Memory B cell (primary cell): ENCODE data around the gene BTBD10.
A peak's percentile ranks its signal among the peaks of the same experiment; 100 is the strongest.
"Not testable (repeated sequence)": the region's sequence is repeated elsewhere in the genome, so short reads cannot be mapped to it uniquely, and the experiment has no call there.

Experiments used
- ATAC-seq: fragments of 150-1000 bp; cut with Tn5 transposase; 2 replicates; pipeline ENCODE4 v1.10.0; 2021; ENCODE audit warnings: low read depth, mild to moderate bottlenecking, moderate library complexity
- DNase-seq, 2 donors: peaks; one replicate each; pipeline ENCODE4 v3.0.0; 2022; ENCODE audit warnings: low spot score in 2 of 2
- H3K27ac Mint-ChIP-seq: one replicate; pipeline ENCODE4 v1.8.0; 2022; ENCODE audit warnings: mild to moderate bottlenecking, moderate library complexity, mixed read lengths
- H3K27me3 Mint-ChIP-seq: one replicate; pipeline ENCODE4 v1.8.0; 2022; ENCODE audit warnings: mixed read lengths
- H3K36me3 Mint-ChIP-seq: one replicate; pipeline ENCODE4 v1.8.0; 2022; ENCODE audit warnings: mild to moderate bottlenecking, mixed read lengths
- H3K4me1 Mint-ChIP-seq: one replicate; pipeline ENCODE4 v1.8.0; 2022; ENCODE audit warnings: mixed read lengths
- H3K4me3 Mint-ChIP-seq: one replicate; pipeline ENCODE4 v1.8.0; 2022; ENCODE audit warnings: mild to moderate bottlenecking, moderate library complexity, mixed read lengths
- H3K9me3 Mint-ChIP-seq: one replicate; pipeline ENCODE4 v1.8.0; 2022; ENCODE audit warnings: mixed read lengths

Gene BTBD10

DNA sequence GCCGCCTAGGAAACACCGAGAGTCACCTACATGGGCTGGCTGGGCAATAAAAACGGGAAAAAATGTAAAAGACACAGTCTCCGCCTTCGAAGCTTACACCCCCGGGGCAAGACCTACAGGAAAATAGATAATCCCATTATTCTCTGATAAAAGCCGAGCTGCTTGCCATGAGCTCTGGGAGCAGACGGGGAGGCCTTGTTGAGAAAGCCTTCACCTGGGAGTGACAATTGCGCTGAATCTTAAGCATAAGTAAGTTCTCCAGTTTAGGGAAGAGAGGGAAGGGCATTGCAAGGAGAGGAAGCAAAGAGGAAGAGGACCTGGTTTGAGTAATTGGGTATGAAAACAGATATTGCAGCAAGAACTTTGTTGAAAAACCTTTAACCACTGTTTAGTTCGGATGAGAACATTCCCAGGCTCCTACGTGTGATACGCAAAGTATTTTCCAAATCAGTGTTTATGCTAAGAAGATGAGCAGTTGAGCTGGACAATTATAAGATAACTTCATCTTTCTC is 813 bp upstream of the BTBD10 start:
- Mint-ChIP-seq H3K4me3 (peak overlapping the region; percentile 98), H3K9me3 (no peaks in the 10 kb centered on the region), H3K4me1 (peaks cover 21% of the 10 kb centered on the region), H3K36me3 (peaks cover 7% of the 10 kb centered on the region), H3K27ac (peak overlapping the region; percentile 97), H3K27me3 (no peaks in the 10 kb centered on the region)
- no peak for ATAC-seq
- DNase-seq: peak in 1 of 2 donors; percentile 26

DNA sequence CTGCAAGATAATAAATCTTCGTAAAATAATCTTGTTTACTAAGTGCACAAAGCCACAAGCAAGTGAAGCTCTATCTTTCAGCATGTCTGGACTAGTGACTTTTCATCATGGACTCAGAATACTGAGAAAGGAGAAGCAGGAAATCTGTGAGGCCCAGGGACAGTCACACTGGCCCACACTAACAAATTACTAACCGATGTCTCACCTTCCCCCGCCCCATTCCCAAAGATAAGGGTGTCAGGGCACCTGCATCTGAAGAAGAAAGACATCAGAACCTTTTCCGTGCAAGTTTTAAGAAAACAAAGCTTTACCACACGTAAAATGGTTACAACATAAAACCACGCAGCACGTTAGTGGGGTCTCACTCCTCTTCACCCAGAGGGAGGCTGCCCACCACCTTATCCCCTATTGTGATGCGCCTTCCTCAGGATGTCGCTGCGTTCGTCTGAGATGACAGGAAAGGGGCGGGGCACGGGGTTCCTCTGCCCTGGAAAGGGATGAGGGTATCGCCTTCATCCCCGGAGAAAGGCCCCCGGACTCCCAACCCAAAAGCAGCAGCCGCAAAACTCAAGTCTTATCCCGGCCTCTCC is 616 bp downstream of the BTBD10 start:
- ATAC-seq: peak; percentile 15
- Mint-ChIP-seq H3K27me3 (no peaks in the 10 kb centered on the region), H3K9me3 (no peaks in the 10 kb centered on the region), H3K4me1 (peaks cover 21% of the 10 kb centered on the region), H3K36me3 (peaks cover 7% of the 10 kb centered on the region), H3K27ac (peak overlapping the region; percentile 97), H3K4me3 (peak overlapping the region; percentile 98)
- DNase-seq: peak in 1 of 2 donors; percentile 28

DNA sequence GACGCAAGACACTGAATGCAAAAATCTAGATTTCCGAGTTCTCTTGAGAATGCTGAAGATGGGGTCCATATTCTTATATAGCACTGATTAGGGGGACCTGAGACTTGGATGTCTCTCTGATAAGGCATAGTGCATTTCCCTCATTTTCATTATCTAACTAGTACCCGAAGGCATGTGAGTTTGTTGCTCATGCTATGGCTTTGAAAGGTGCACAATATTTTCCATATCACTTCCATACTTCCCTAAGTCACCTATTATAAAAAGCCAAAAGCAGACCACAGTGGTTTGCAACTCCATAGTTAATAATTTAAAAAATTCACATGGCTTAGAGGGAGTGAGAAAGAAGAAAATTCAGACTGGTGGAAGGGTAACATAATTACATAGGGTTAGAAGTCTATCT is 1.7 kb downstream of the BTBD10 start:
- no peak overlapping the region for H3K27ac Mint-ChIP-seq
- peaks cover 21% of the 10 kb centered on the region for H3K4me1 Mint-ChIP-seq
- no peaks in the 10 kb centered on the region for H3K27me3 Mint-ChIP-seq
- H3K4me3 Mint-ChIP-seq: no peak overlapping the region
- peaks cover 7% of the 10 kb centered on the region for H3K36me3 Mint-ChIP-seq
- no peak for DNase-seq
- no peaks in the 10 kb centered on the region for H3K9me3 Mint-ChIP-seq
- ATAC-seq: no peak

DNA sequence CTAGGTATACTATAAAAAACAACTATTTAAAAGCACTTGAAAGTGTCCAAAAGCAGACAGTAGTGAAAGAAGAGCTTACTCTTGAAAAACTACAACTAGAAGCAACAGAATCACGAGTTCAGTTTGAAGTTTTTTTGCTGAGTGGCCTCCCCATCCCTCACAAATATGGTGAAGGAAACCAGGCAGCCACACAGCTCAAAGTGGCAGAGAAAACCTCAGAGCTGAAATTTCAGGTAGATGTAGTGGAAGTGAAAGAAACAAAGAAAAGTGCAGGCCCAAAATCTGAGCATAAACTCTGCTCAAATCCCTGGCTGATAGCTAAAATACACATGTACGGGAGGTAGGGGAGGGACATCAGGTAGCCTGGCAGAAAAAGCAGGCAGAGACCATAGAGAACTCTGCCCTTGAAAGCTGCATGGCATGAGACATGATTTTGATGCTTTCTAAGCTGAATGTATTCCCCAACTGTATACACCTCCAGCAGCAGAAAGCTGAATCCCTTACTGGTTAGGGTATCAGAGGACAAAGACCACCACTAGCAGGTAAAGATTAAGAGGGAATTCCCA is 12.1 kb downstream of the BTBD10 start:
- Mint-ChIP-seq H3K9me3 (peaks cover 6% of the 10 kb centered on the region), H3K4me1 (peaks cover 31% of the 10 kb centered on the region), H3K27ac (peak overlapping the region; percentile 66), H3K4me3 (no peak overlapping the region), H3K27me3 (no peaks in the 10 kb centered on the region), H3K36me3 (peaks cover 33% of the 10 kb centered on the region)
- DNase-seq: no peak
- ATAC-seq: no peak

DNA sequence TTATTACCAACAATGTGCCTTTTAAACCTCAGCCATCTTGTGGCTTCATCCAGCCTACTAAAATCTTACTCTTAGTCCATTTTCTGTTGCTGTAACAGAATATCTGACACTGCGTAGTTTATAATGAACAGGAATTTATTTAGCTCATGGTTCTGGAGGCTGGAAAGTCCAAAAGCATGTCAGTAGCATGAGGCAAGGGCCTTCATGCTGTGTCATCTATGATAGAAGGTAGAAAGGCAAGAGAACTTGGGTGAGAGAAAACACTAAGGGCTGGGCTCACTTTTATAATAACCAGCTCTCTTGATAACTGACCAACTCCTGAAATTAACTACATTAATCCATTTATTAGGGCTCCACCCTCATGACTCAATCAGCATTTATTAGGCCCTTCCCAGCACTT is 13.5 kb downstream of the BTBD10 start:
- Mint-ChIP-seq H3K4me3 (no peak overlapping the region), H3K4me1 (peaks cover 29% of the 10 kb centered on the region), H3K9me3 (peaks cover 6% of the 10 kb centered on the region), H3K36me3 (peaks cover 31% of the 10 kb centered on the region), H3K27ac (no peak overlapping the region), H3K27me3 (no peaks in the 10 kb centered on the region)
- no peak for ATAC-seq
- no peak for DNase-seq

DNA sequence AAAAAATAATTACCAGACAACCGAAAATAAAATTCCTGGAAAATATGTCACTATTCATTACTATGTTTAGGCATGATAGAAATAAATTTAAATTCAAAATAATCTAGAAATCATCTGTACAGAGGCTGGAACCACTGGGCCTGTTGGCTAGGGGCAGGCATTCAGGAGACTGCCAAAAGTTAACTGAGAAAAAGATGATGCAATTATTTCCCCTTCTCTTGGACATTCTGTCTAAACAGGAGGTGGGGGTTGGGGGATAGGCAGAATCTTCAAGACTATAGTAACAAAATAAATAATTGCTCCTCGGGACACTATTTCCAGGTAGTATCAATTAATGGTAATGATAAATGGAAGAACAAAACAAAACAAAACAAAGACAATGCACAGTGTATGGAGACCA is 14.1 kb downstream of the BTBD10 start:
- no peak overlapping the region for H3K4me3 Mint-ChIP-seq

DNA sequence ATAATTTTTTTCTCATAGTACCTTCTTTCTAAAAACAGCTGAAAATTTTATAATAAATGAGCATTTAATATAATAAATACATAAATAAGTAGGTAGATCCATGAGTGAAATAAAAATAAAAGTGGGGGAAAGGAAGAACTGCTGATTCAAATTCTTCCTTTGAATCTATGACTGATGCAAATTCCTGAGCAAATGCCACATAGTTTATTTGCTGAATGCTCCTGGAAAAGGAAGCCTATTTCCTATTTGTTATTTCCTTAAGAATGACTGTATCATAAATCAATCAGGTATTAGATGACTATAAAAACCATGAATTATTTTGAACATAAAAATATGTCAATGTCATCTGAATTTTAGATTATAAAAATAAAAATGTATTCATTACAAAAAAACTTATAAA is 16.6 kb downstream of the BTBD10 start:
- H3K27me3 Mint-ChIP-seq: no peaks in the 10 kb centered on the region
- peaks cover 23% of the 10 kb centered on the region for H3K36me3 Mint-ChIP-seq
- H3K9me3 Mint-ChIP-seq: peaks cover 2% of the 10 kb centered on the region
- ATAC-seq (no peak), DNase-seq (no peak)
- no peak overlapping the region for H3K27ac Mint-ChIP-seq
- H3K4me3 Mint-ChIP-seq: no peak overlapping the region
- peaks cover 22% of the 10 kb centered on the region for H3K4me1 Mint-ChIP-seq

More for the DNA sequence above, 14.1 kb downstream of the BTBD10 start:
- DNase-seq (no peak), ATAC-seq (no peak)
- Mint-ChIP-seq H3K27me3 (no peaks in the 10 kb centered on the region), H3K9me3 (peaks cover 6% of the 10 kb centered on the region), H3K36me3 (peaks cover 30% of the 10 kb centered on the region), H3K4me1 (peaks cover 27% of the 10 kb centered on the region), H3K27ac (no peak overlapping the region)

DNA sequence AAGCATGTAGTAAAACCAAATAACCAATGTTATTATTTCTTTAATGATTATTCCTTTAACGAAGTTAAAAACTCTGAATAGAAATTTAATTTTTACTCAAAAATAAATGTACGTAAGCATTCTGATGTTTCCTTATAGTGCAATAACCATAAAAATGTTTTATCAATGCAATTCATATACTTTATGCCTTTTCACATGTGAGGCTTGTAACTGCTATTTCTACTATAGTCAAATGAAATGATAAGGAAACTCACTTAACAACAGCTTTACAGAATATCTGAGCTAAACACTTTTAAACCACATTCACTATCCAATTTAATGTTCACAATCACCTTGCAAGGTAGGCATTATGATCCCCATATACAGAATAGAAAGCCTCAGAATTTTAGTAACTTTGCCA is 17.4 kb downstream of the BTBD10 start:
- no peaks in the 10 kb centered on the region for H3K27me3 Mint-ChIP-seq
- H3K4me1 Mint-ChIP-seq: peaks cover 22% of the 10 kb centered on the region
- H3K9me3 Mint-ChIP-seq: no peaks in the 10 kb centered on the region
- ATAC-seq (no peak), DNase-seq (no peak)
- H3K27ac Mint-ChIP-seq: no peak overlapping the region
- H3K36me3 Mint-ChIP-seq: peaks cover 16% of the 10 kb centered on the region
- H3K4me3 Mint-ChIP-seq: no peak overlapping the region

DNA sequence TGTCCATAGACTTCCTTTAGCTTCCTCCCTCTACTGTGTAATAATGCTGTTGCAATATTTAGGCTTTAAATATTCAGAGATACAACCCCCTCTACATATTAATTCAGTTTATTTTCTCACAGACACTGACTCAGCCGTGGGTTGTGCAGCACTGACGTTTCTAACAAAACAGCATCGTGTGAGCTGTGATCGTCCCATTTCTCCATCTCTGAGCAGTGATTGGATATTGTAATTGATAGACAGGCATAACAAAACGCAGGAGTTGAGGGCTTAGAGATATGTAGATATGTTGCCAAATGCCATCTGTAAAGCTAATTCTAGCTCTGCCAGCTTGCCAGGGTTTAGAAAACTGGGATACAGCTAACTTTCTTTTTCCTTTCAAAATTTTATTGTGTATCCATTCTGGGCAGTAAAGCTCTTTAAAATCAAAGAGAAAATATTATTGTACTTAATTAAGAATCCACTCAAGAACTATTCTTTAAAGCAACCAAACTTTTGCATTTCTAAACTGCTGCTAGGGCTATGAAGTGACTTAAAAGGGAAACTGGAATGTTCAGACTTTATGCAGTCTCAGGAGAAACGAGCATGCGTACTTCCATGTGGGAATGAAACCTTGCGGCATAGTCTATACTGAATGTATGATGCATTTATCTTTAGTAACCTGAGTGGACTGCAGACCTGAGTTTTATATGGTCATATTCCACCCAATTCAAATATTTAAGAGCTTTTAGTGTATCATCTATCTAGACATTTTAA is 22.7 kb downstream of the BTBD10 start:
- no peaks in the 10 kb centered on the region for H3K9me3 Mint-ChIP-seq
- DNase-seq (no peak), ATAC-seq (no peak)
- H3K4me3 Mint-ChIP-seq: no peak overlapping the region
- peaks cover 13% of the 10 kb centered on the region for H3K36me3 Mint-ChIP-seq
- H3K4me1 Mint-ChIP-seq: peaks cover 19% of the 10 kb centered on the region
- H3K27me3 Mint-ChIP-seq: no peaks in the 10 kb centered on the region
- no peak overlapping the region for H3K27ac Mint-ChIP-seq

DNA sequence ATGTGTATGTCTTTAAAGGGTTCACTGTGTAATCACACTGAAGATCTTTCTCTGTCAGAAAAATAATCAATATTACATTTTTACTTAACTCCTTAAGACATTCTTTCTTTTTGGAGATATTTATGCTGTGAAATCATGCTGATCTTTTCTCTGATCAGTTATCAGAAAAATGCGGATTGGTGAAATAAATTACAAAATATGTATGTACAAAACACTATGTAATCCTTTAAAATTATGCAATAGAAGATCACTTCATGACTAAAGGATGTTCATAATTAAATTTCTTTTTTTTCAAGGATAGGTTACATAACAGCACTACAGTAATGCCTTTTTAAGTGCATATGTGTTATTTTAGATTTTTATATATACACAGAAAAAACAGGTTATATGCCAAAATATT is 24.7 kb downstream of the BTBD10 start:
- no peaks in the 10 kb centered on the region for H3K9me3 Mint-ChIP-seq
- DNase-seq (no peak), ATAC-seq (no peak)
- H3K27me3 Mint-ChIP-seq: no peaks in the 10 kb centered on the region
- H3K27ac Mint-ChIP-seq: no peak overlapping the region
- H3K36me3 Mint-ChIP-seq: peaks cover 16% of the 10 kb centered on the region
- no peak overlapping the region for H3K4me3 Mint-ChIP-seq
- peaks cover 23% of the 10 kb centered on the region for H3K4me1 Mint-ChIP-seq

DNA sequence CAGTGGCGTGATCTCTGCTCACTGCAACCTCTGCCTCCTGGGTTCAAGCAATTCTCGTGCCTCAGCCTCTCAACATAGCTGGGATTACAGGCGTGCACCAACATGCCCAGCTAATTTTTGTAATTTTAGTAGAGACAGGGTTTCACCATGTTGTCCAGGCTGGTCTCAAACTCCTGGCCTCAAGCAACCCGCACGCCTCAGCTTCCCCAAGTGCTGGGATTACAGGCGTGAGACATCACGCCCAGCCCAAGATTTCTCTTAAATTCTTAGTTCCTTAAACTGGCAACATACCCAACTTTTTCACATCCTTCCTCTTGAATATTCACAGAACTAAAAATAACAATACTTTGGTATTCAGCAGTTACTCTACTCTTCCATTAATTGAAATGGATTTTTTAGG is 26.2 kb downstream of the BTBD10 start:
- H3K4me3 Mint-ChIP-seq, H3K9me3 Mint-ChIP-seq, H3K27ac Mint-ChIP-seq, H3K27me3 Mint-ChIP-seq, DNase-seq, ATAC-seq: not testable (repeated sequence)
- H3K4me1 Mint-ChIP-seq: peaks cover 23% of the 10 kb centered on the region
- peaks cover 16% of the 10 kb centered on the region for H3K36me3 Mint-ChIP-seq

DNA sequence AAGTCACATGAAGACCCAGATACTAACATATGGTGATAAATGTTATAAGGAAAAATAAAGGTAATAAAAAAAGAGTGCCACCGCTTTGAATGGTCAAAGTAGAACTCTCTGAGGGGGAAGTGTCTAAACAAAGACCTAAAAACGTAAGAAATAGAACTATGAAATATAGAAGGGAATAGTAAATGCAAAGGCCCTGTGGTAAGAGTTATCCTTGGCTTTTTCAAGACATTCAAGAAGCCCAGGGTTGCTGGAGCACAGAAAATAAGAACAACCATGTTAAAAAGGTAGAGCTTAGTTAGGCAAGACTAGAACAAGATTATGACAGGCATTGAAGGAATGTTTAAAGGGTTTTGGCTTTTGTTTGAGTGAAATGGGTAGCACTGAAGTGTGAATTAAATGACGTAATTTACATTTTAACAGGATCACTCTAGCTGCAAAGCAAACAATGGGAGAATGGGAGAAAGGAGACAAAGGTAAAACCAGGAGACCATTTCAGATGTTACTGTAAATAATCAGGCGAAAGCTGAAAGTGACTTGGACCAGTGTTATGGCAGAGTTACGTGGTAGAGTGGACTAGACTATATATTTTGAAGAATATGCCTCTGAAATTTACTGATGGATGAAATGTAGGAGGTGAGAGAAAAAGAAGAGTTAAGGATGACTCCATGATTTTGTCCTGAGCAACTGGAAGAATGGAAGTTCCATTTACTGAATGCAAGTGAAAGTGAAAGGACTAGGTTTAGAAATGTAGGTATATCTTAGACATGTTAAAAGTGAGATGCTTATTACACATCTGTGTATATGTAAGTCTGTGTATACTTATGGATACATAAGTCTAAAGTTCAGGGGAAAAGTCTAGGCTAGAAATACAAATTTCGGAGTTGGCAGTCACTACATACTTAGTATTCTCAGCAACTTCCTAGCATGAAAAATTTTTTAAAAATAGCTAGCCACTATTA is 28.5 kb downstream of the BTBD10 start:
- Mint-ChIP-seq H3K9me3 (peaks cover 3% of the 10 kb centered on the region), H3K27ac (no peak overlapping the region), H3K4me3 (no peak overlapping the region), H3K4me1 (peaks cover 22% of the 10 kb centered on the region), H3K27me3 (no peaks in the 10 kb centered on the region), H3K36me3 (peaks cover 18% of the 10 kb centered on the region)
- no peak for ATAC-seq
- no peak for DNase-seq

DNA sequence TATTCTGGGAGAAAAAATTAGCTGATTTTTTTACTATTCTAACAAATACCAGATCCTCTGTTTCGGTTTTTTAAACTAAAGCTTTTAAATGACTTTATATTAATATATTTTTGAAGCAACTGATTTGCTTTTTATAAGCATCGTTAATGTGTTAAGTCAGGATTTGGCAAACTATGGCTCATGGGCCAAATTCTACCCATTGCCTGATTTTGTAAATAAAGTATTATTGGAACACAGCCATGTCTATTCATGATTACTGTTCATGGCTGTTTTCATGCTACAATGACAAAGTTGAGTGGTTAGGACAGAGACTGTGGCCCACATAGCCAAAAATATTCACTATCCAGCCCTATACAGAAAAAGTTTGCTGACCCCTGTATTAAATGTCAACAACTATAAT is 29.6 kb downstream of the BTBD10 start:
- no peak for DNase-seq
- ATAC-seq: no peak
- no peak overlapping the region for H3K4me3 Mint-ChIP-seq
- H3K4me1 Mint-ChIP-seq: peaks cover 25% of the 10 kb centered on the region
- no peaks in the 10 kb centered on the region for H3K27me3 Mint-ChIP-seq
- no peak overlapping the region for H3K27ac Mint-ChIP-seq
- H3K36me3 Mint-ChIP-seq: peaks cover 24% of the 10 kb centered on the region
- H3K9me3 Mint-ChIP-seq: peaks cover 6% of the 10 kb centered on the region

DNA sequence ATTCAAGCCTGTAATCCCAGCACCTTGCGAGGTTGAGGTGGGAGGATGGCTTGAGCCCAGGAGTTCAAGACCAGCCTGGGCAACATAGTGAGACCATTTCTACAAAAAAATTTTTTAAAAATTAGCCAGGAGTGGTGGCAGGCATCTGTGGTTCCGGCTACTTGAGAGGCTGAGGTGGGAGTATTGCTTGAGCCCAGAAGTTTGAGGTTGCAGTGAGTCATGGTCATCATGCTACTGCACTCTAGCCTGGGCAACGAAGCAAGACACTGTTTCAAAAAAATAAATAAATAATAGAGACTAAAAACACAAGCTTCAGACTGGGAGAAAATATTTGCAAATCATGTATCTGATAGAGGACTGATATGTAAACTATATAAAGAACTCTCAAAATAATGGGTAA is 33.2 kb downstream of the BTBD10 start:
- Mint-ChIP-seq H3K9me3 (peaks cover 12% of the 10 kb centered on the region), H3K36me3 (peaks cover 33% of the 10 kb centered on the region), H3K4me3 (no peak overlapping the region), H3K27ac (no peak overlapping the region), H3K4me1 (peaks cover 25% of the 10 kb centered on the region), H3K27me3 (no peaks in the 10 kb centered on the region)
- DNase-seq: no peak
- no peak for ATAC-seq
